ENCODE data around the gene ATP6V1D. TPM values are rescaled to one million over a fixed set of nuclear protein-coding genes. Genes with fewer than 3 reads are reported as not detected.

The ATP6V1D gene
- total RNA-seq, 1 experiment from 2014 or later = 77.4 TPM

GRCh38 chr14:67370830-67371229, 11.2 kb upstream of the ATP6V1D start:
- H3K27ac Mint-ChIP-seq (ENCODE audit: unreplicated experiment) = no peak overlapping the region
- H3K4me1 Mint-ChIP-seq (ENCODE audit: low read depth, unreplicated experiment) = no peaks in the 10 kb centered on the region
- intact Hi-C loops (cut with micrococcal nuclease; ENCODE audit: unreplicated experiment) = no loop called here
- ChIA-PET CTCF (no interaction called here), POLR2A (no interaction called here)
- no peaks in the 10 kb centered on the region for H3K9me3 Mint-ChIP-seq (ENCODE audit: unreplicated experiment)
- no peaks in the 10 kb centered on the region for H3K27me3 ChIP-seq (replicated peaks; ENCODE audit: control insufficient read depth, insufficient read depth, low read length)
- peaks cover 95% of the 10 kb centered on the region for H3K36me3 Mint-ChIP-seq (ENCODE audit: insufficient read depth, unreplicated experiment)
- H3K27me3 Mint-ChIP-seq (ENCODE audit: insufficient read depth, unreplicated experiment) = no peaks in the 10 kb centered on the region
- H3K4me3 ChIP-seq (ENCODE audit: low read depth, low read length) = no peak overlapping the region
- H3K36me3 ChIP-seq (ENCODE audit: control insufficient read depth, insufficient read depth, low read length) = no peaks in the 10 kb centered on the region; the same call in none of the 2 replicates
- no peak for DNase-seq
- H3K9me3 ChIP-seq = no peaks in the 10 kb centered on the region
- no peak for TF ChIP-seq CTCF (IDR thresholded peaks at IDR 0.05; ENCODE audit: insufficient read depth in 1 of 2, low read depth in 1 of 2, low read length in 1 of 2, severe bottlenecking in 1 of 2, unreplicated experiment in 1 of 2)
- H3K4me1 ChIP-seq = no peaks in the 10 kb centered on the region
- BruUV-seq (replicated peaks) = no TSS peak
- H3K4me3 Mint-ChIP-seq (ENCODE audit: unreplicated experiment) = no peak overlapping the region

DNA sequence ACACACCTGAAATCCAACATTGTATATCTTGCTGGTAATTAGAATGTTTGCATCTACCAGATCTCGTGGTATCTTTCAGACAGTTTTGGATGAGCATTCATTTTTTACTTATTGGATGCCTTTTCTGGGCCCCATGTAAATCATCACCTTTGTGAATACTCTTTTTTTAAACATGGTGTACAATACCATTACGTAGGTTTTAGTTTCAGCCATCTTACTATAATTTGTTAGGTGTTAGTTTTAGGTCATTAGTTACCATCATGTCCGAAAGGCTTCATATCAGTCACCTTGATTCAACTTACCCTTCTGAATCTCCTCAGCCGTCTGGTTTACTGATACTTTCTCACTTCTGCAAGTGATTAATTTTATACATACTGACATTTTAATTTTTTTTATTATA, 5.9 kb upstream of the ATP6V1D start:
- no peaks in the 10 kb centered on the region; the same call in 1 of the 2 replicates for H3K36me3 ChIP-seq (ENCODE audit: control insufficient read depth, insufficient read depth, low read length)
- Mint-ChIP-seq H3K36me3 (ENCODE audit: insufficient read depth, unreplicated experiment) (peaks cover 72% of the 10 kb centered on the region), H3K4me3 (ENCODE audit: unreplicated experiment) (no peak overlapping the region)

DNA sequence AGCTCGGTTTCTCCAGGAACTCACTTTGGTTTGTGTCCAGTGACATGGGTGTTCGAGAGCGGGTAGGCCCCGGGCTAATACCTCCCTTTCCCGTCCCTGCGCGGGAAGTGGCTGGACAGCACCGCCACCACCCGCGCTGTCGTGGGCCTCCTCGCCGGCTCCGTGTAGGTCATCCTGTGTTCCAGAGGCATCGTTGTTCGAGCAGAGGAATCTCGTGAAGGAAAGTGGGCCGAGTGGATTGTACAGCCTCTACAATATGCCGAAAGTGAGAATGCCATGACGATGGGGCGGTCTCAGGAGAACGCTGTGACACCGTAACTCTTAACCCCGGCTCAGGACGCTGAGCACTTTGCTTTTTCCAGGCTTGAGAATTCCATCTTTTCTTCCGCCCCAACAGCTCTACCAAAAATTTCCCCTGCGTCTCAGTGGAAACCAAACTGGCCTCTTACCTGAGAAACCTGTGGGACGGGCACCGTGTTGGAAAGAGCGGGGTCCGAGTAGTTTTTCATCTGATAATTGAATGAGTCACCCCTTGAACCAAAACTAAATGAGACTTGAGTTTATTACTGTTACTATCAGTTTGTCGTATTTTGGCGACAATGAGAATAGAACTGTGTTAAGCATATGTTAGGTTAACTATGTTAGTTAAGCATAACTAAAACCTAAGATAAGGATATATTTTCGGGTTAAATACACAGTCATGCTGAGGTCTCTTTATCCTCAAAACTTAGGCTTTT, 1.0 kb upstream of the ATP6V1D start:
- TSS peak; percentile 67 for BruUV-seq (replicated peaks)
- intact Hi-C loops (cut with micrococcal nuclease; ENCODE audit: unreplicated experiment) = loop anchor here (1.0 kb wide), 1 partner anchor 194 kb away; no protein-coding TSS in a partner anchor
- DNase-seq = no peak
- ChIA-PET CTCF (interaction anchor here (0.5 kb wide), 1 partner anchor 405 kb away, joined by 3 read pairs; no protein-coding TSS in a partner anchor), POLR2A (interaction anchor here (1.1 to 1.3 kb wide), 2 partner anchors 49 to 335 kb away, joined by 3 to 4 read pairs; partner anchors contain the start of gene RDH11)
- H3K27ac Mint-ChIP-seq (ENCODE audit: unreplicated experiment) = peak overlapping the region; percentile 96
- Histone ChIP-seq H3K36me3 (ENCODE audit: control insufficient read depth, insufficient read depth, low read length) (no peaks in the 10 kb centered on the region; the same call in 1 of the 2 replicates), H3K27me3 (replicated peaks; ENCODE audit: control insufficient read depth, insufficient read depth, low read length) (no peaks in the 10 kb centered on the region), H3K9me3 (no peaks in the 10 kb centered on the region), H3K4me3 (ENCODE audit: low read depth, low read length) (peak overlapping the region; percentile 97), H3K4me1 (peaks cover 6% of the 10 kb centered on the region; the same call in 1 of the 2 replicates)
- H3K9me3 Mint-ChIP-seq (ENCODE audit: unreplicated experiment) = no peaks in the 10 kb centered on the region
- H3K36me3 Mint-ChIP-seq (ENCODE audit: insufficient read depth, unreplicated experiment) = peaks cover 34% of the 10 kb centered on the region
- no peak for TF ChIP-seq CTCF (IDR thresholded peaks at IDR 0.05; ENCODE audit: insufficient read depth in 1 of 2, low read depth in 1 of 2, low read length in 1 of 2, severe bottlenecking in 1 of 2, unreplicated experiment in 1 of 2)
- H3K27me3 Mint-ChIP-seq (ENCODE audit: insufficient read depth, unreplicated experiment) = no peaks in the 10 kb centered on the region
- H3K4me3 Mint-ChIP-seq (ENCODE audit: unreplicated experiment) = peak overlapping the region; percentile 85
- H3K4me1 Mint-ChIP-seq (ENCODE audit: low read depth, unreplicated experiment) = peaks cover 7% of the 10 kb centered on the region

More for the DNA sequence above, 5.9 kb upstream of the ATP6V1D start:
- Histone ChIP-seq H3K4me3 (ENCODE audit: low read depth, low read length) (no peak overlapping the region), H3K27me3 (replicated peaks; ENCODE audit: control insufficient read depth, insufficient read depth, low read length) (no peaks in the 10 kb centered on the region), H3K9me3 (no peaks in the 10 kb centered on the region), H3K4me1 (peaks cover 6% of the 10 kb centered on the region; the same call in 1 of the 2 replicates)
- no peaks in the 10 kb centered on the region for H3K9me3 Mint-ChIP-seq (ENCODE audit: unreplicated experiment)
- POLR2A ChIA-PET = no interaction called here
- TF ChIP-seq CTCF (IDR thresholded peaks at IDR 0.05; ENCODE audit: insufficient read depth in 1 of 2, low read depth in 1 of 2, low read length in 1 of 2, severe bottlenecking in 1 of 2, unreplicated experiment in 1 of 2) = no peak
- no TSS peak for BruUV-seq (replicated peaks)
- no peaks in the 10 kb centered on the region for H3K4me1 Mint-ChIP-seq (ENCODE audit: low read depth, unreplicated experiment)
- CTCF ChIA-PET = interaction anchor here (0.5 kb wide), 1 partner anchor 72 kb away, joined by 5 read pairs; no protein-coding TSS in a partner anchor
- no peak overlapping the region for H3K27ac Mint-ChIP-seq (ENCODE audit: unreplicated experiment)
- H3K27me3 Mint-ChIP-seq (ENCODE audit: insufficient read depth, unreplicated experiment) = no peaks in the 10 kb centered on the region
- intact Hi-C loops (cut with micrococcal nuclease; ENCODE audit: unreplicated experiment) = no loop called here
- DNase-seq = no peak
